Astrocyte (in vitro differentiated cells and primary cell): ENCODE measurements around the gene RNF214. TPM values are rescaled to one million over a fixed set of nuclear protein-coding genes. Genes with fewer than 3 reads are reported as not detected.
A peak's percentile ranks its signal among the peaks of the same experiment; 100 is the strongest.

Experiments
- DNase-seq: peaks from one replicate; pipeline ENCODE4 v3.0.0-alpha.2; 2010; ENCODE audit warnings: low read depth
- FAIRE-seq: peaks from 2 replicates; lab custom pipeline; 2011; peaks lifted over from hg19 to GRCh38; lab: Jason Lieb, UNC
- H2AFZ ChIP-seq: 2 replicates; pipeline ENCODE4 v1.6.0; 2012; ENCODE audit warnings: low read depth, low read length, inconsistent platforms
- H3K27ac ChIP-seq: 2 replicates; pipeline ENCODE4 v1.5.1; 2011; ENCODE audit warnings: low read depth, low read length, inconsistent platforms
- H3K27me3 ChIP-seq: 2 replicates; pipeline ENCODE4 v1.6.0; 2011; ENCODE audit warnings: low read length, inconsistent platforms; ENCODE audit not compliant: insufficient read depth
- H3K36me3 ChIP-seq: 2 replicates; pipeline ENCODE4 v1.5.1; 2011; ENCODE audit warnings: low read length, inconsistent platforms; ENCODE audit not compliant: insufficient read depth
- H3K4me1 ChIP-seq: 2 replicates; pipeline ENCODE4 v1.5.1; 2011; ENCODE audit warnings: low read length, inconsistent platforms; ENCODE audit not compliant: insufficient read depth
- H3K4me2 ChIP-seq: 2 replicates; pipeline ENCODE4 v1.6.0; 2012; ENCODE audit warnings: low read length, inconsistent platforms
- H3K4me3 ChIP-seq: 2 replicates; pipeline ENCODE4 v1.5.1; 2011; ENCODE audit warnings: low read depth, mild to moderate bottlenecking, low read length, inconsistent platforms; ENCODE audit not compliant: insufficient read depth
- H3K79me2 ChIP-seq: 2 replicates; pipeline ENCODE4 v1.6.0; 2012; ENCODE audit warnings: mild to moderate bottlenecking, low read length, inconsistent platforms; ENCODE audit not compliant: insufficient read depth
- H3K9ac ChIP-seq: 2 replicates; pipeline ENCODE4 v1.6.0; 2012; ENCODE audit warnings: mild to moderate bottlenecking, low read length, inconsistent platforms
- H3K9me3 ChIP-seq: 2 replicates; pipeline ENCODE4 v1.5.1; 2012; ENCODE audit warnings: low read depth, mild to moderate bottlenecking, low read length, inconsistent platforms; ENCODE audit not compliant: insufficient read depth
- H4K20me1 ChIP-seq: 2 replicates; pipeline ENCODE4 v1.6.0; 2012; ENCODE audit warnings: low read length, inconsistent platforms; ENCODE audit not compliant: insufficient read depth
- H3K27ac Mint-ChIP-seq: one replicate; pipeline ENCODE4 v1.8.0; 2021; ENCODE audit warnings: mild to moderate bottlenecking, mixed read lengths; ENCODE audit not compliant: unreplicated experiment
- H3K27me3 Mint-ChIP-seq: one replicate; pipeline ENCODE4 v1.8.0; 2021; ENCODE audit warnings: low read depth, mixed read lengths; ENCODE audit not compliant: unreplicated experiment
- H3K36me3 Mint-ChIP-seq: one replicate; pipeline ENCODE4 v1.8.0; 2021; ENCODE audit warnings: low read depth, mixed read lengths; ENCODE audit not compliant: unreplicated experiment
- H3K4me1 Mint-ChIP-seq: one replicate; pipeline ENCODE4 v1.8.0; 2021; ENCODE audit warnings: low read depth, mixed read lengths; ENCODE audit not compliant: unreplicated experiment
- H3K4me3 Mint-ChIP-seq: one replicate; pipeline ENCODE4 v1.8.0; 2021; ENCODE audit warnings: mild to moderate bottlenecking, moderate library complexity, mixed read lengths; ENCODE audit not compliant: unreplicated experiment
- H3K9me3 Mint-ChIP-seq: one replicate; pipeline ENCODE4 v1.8.0; 2021; ENCODE audit warnings: mild to moderate bottlenecking, mixed read lengths; ENCODE audit not compliant: unreplicated experiment
- CTCF ChIP-seq: IDR thresholded peaks from 2 replicates; pipeline ENCODE4 v1.5.1; 2011; ENCODE audit warnings: low read depth, mild to moderate bottlenecking, inconsistent platforms, low read length, moderate library complexity; ENCODE audit not compliant: insufficient read depth
- EZH2 ChIP-seq: IDR thresholded peaks from 2 replicates; pipeline ENCODE4 v1.6.1; 2012; ENCODE audit warnings: mild to moderate bottlenecking, low read length, inconsistent platforms; ENCODE audit not compliant: insufficient read depth
- total RNA-seq: library from RNA; stranded (reverse); gene quantifications from 2 replicates; pipeline ENCODE4 v1.2.1, GENCODE V29; 2021

RNF214 gene
- total RNA-seq, 1 donor from 2014 or later = 23.6 TPM

GRCh38 chr11:117281159-117281558 is 48.7 kb downstream of the RNF214 start:
- no peak overlapping the region for H3K4me3 ChIP-seq
- no peak for TF ChIP-seq EZH2
- no peak for TF ChIP-seq CTCF
- FAIRE-seq = peak; percentile 99
- Mint-ChIP-seq H3K9me3 (no peaks in the 10 kb centered on the region), H3K36me3 (peaks cover 13% of the 10 kb centered on the region), H3K4me3 (peak overlapping the region; percentile 4), H3K27ac (peak overlapping the region; percentile 60), H3K4me1 (peaks cover 27% of the 10 kb centered on the region), H3K27me3 (no peaks in the 10 kb centered on the region)
- peak; percentile 99 for DNase-seq
- peaks cover 12% of the 10 kb centered on the region for H3K36me3 ChIP-seq
- no peaks in the 10 kb centered on the region for H3K9me3 ChIP-seq
- H3K4me2 ChIP-seq = peak overlapping the region; percentile 61
- peaks cover 3% of the 10 kb centered on the region for H4K20me1 ChIP-seq
- no peaks in the 10 kb centered on the region for H3K79me2 ChIP-seq
- H3K9ac ChIP-seq = peak overlapping the region; percentile 47
- H3K4me1 ChIP-seq = peaks cover 18% of the 10 kb centered on the region
- peak overlapping the region; percentile 84 for H3K27ac ChIP-seq
- H3K27me3 ChIP-seq = no peaks in the 10 kb centered on the region
- no peak overlapping the region for H2AFZ ChIP-seq

DNA sequence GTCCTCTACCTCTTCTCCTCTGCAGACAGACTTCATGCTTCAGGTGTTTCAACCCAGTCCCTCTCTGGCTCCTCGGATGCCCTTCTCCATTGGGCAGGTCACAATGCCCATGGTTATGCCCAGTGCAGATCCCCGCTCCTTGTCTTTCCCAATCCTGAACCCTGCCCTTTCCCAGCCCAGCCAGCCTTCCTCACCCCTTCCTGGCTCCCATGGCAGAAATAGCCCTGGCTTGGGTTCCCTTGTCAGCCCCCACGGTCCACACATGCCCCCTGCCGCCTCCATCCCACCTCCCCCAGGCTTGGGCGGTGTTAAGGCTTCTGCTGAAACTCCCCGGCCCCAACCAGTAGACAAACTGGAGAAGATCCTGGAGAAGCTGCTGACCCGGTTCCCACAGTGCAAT is 49.4 kb downstream of the RNF214 start:
- peaks cover 13% of the 10 kb centered on the region for H3K36me3 Mint-ChIP-seq
- H3K4me1 Mint-ChIP-seq = peaks cover 27% of the 10 kb centered on the region
- H3K79me2 ChIP-seq = no peaks in the 10 kb centered on the region
- FAIRE-seq (no peak), DNase-seq (no peak)
- H2AFZ ChIP-seq = no peak overlapping the region
- H3K9ac ChIP-seq = peak overlapping the region; percentile 47
- H3K4me1 ChIP-seq = peaks cover 18% of the 10 kb centered on the region
- H3K36me3 ChIP-seq = peaks cover 15% of the 10 kb centered on the region
- H3K27ac Mint-ChIP-seq = peak overlapping the region; percentile 60
- no peak overlapping the region for H3K4me3 ChIP-seq
- H3K4me2 ChIP-seq = peak overlapping the region; percentile 61
- H3K9me3 ChIP-seq = no peaks in the 10 kb centered on the region
- H3K9me3 Mint-ChIP-seq = no peaks in the 10 kb centered on the region
- H3K27ac ChIP-seq = peak overlapping the region; percentile 84
- no peak overlapping the region for H3K4me3 Mint-ChIP-seq
- no peaks in the 10 kb centered on the region for H3K27me3 ChIP-seq
- peaks cover 3% of the 10 kb centered on the region for H4K20me1 ChIP-seq
- no peak for TF ChIP-seq EZH2
- no peak for TF ChIP-seq CTCF
- no peaks in the 10 kb centered on the region for H3K27me3 Mint-ChIP-seq

GRCh38 chr11:117282956-117283355 is 50.5 kb downstream of the RNF214 start:
- FAIRE-seq (no peak), DNase-seq (no peak)
- peaks cover 18% of the 10 kb centered on the region for H3K4me1 ChIP-seq
- peaks cover 3% of the 10 kb centered on the region for H4K20me1 ChIP-seq
- Mint-ChIP-seq H3K4me1 (peaks cover 27% of the 10 kb centered on the region), H3K27me3 (no peaks in the 10 kb centered on the region), H3K9me3 (no peaks in the 10 kb centered on the region), H3K4me3 (no peak overlapping the region), H3K36me3 (peaks cover 17% of the 10 kb centered on the region), H3K27ac (no peak overlapping the region)
- H3K79me2 ChIP-seq = no peaks in the 10 kb centered on the region
- no peak overlapping the region for H3K27ac ChIP-seq
- TF ChIP-seq EZH2 (no peak), CTCF (no peak)
- H3K36me3 ChIP-seq = peaks cover 21% of the 10 kb centered on the region
- no peak overlapping the region for H3K4me2 ChIP-seq
- H2AFZ ChIP-seq = no peak overlapping the region
- H3K9ac ChIP-seq = no peak overlapping the region
- H3K27me3 ChIP-seq = no peaks in the 10 kb centered on the region
- no peaks in the 10 kb centered on the region for H3K9me3 ChIP-seq
- H3K4me3 ChIP-seq = no peak overlapping the region
